HPDE6-E6E7 (cell line): ENCODE data around the gene ONECUT2.

Experiments
- DNase-seq: peaks from one replicate; pipeline ENCODE4 v3.0.0; 2011; ENCODE audit warnings: missing footprints; ENCODE audit errors: extremely low spot score

Gene ONECUT2

DNA sequence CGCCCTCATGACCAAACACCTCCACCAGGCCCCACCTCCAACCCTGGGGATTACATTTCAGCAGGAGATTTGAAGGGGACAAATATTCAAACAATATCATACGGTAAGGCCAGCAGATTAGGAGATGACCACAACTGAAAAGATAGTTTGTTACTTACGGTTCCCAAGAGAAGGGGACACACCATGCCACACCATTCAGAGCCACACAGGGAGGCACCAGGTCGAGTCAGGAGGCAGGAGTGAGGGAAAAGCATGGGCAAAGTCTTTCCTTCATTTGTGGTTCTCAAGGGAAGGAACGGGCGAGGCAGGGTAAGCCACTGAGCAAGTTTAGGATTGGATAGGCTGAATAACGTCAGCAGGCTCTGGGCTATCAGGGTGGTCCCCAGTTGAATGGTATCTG, 94.0 kb downstream of the ONECUT2 start:
- no peak for DNase-seq

DNA sequence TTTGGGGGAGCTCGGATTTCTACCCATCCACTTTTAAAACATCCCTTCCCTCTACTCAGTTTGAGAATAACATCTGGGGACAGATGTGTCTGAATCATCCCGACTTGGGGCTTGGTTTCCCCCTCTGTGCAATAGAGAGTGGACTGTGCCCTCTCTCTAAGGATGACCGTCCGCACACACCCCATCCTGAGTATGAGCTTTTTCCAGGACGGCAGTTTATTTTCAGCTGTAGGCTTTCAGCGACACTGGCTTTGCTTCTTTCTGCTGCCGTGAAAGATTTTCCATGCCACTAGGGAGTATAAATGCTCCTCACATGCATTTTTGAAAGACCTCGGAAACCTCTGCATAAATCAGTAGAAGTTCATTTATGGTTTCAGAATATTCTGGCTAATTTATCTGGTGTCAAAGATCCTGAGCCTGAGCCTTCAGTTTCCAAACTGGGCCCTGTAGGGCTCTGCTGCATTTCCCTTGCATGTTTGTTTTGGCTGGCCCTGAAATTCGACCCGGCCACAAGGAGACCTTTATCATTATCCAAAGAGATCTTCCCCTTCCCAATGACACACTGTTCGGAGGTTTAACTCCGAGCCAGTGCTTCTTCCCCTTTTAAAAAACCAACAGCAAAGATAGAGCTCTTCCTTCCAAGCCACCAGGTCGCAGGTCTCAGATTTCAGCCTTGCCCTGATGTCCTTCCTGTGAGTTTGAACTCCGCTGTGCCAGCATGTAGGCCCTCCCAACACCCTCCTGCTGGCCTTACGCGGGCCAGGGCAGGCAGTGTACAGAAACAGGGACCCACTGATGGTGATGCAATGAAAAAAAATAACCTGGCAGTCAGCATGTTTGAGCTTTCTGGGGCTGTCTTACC, 98.1 kb downstream of the ONECUT2 start:
- DNase-seq: no peak

DNA sequence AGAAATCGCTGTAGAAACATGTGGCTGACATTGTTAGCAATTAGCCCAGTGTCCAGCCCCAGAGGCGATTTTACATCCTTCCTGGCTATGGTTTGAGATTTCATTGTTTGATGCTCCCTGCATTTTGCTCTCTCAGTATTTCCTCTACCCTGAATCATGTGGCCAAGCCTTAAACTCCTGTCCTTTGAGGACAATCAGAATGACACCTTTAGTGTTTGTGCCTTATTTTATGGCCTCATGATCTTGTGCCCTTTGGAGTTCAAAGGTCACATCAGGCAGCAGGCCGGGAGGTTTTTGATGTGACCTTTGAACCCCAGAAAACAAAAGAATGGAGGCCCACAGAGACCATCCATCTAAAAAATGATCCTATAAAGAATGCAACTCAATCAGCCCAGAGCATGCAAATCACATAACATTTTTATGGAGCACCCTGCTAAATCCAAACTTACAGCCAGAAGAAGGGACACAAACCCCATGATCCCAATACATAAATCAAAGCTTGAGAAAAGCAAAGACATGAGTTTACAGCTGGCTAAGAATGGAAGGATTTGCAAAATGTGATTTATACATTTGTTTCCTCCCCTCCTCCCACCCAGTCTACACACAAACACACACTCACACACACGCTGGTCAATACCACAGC, 98.8 kb downstream of the ONECUT2 start:
- no peak for DNase-seq

DNA sequence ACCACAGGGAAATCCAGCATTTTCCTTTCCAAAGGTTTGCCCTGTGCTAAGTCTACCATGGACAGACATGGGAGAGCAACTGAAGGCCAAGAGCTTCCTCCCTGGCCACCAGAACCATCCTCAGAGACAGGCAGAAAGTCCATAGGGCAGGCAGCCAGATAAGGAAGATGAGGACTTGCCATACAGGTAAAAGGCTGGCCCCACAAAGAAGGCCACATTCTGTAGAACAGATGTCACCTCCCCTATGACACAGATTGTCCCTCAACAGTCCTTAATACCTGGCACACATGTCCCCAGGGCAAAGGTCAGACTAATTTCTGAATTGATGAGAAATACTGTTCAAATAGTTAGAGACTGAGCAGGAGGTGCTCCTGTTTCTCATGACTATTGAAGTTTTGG, 99.3 kb downstream of the ONECUT2 start:
- no peak for DNase-seq

DNA sequence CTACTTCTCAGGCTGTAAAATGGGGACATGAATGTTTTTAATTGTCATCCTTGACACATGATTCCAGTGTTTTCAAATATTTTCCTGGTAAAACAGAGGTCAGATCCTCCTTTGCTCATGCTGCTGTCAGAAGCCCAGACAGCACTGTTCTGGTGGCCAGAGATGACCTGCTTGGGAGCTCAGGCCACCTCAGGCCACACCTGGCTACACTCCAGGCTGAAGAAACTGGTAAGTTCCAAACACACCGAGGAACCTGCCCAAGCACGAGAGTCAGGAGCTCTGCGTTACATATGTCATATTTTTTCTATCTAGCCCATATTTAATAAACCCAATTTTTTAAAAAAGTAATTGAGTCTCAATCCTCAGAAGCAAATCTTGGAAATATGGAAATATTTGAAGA, 103.4 kb downstream of the ONECUT2 start:
- no peak for DNase-seq

DNA sequence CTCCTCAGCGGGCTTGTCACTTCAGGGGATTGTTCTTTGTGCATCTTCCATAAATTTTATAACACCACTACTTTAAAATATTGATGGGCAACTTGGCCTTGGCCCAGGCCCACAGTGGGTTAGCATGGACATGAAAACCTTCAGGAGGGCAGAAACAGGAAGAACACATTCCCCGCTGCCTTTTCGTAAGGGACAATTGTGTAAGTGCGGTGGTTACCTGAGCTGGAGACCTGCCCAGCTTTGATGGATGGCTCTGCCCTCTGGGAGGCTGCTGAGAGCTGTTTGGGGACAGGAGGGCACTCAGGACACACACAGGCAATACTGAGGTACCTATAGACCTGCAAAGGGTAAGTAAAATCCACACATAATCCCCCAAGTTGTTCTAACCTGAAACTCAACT, 104.5 kb downstream of the ONECUT2 start:
- DNase-seq: no peak
